WERI-Rb-1 (cell line): ENCODE results near the gene POC1B.

Experiments
- DNase-seq: peaks from one replicate; pipeline ENCODE4 v3.0.0-alpha.2; 2020
- H3K27ac ChIP-seq: fragments of 250-450 bp; sonication (Bioruptor Pico); 2 replicates; pipeline ENCODE4 v1.5.1; 2020; ENCODE audit warnings: mild to moderate bottlenecking, moderate library complexity
- H3K27me3 ChIP-seq: fragments of 250-450 bp; sonication (Bioruptor Pico); 2 replicates; pipeline ENCODE4 v1.5.1; 2021; ENCODE audit warnings: mild to moderate bottlenecking, low read depth, moderate library complexity; ENCODE audit not compliant: insufficient read depth, severe bottlenecking
- H3K36me3 ChIP-seq: fragments of 250-450 bp; sonication (Bioruptor Pico); 2 replicates; pipeline ENCODE4 v1.5.1; 2020; ENCODE audit warnings: mild to moderate bottlenecking, moderate library complexity
- H3K4me3 ChIP-seq: 2 replicates; pipeline ENCODE4 v1.5.1; 2011; ENCODE audit warnings: low read depth, mild to moderate bottlenecking, control low read depth, low read length
- H3K9me3 ChIP-seq: fragments of 250-450 bp; sonication (Bioruptor Pico); 2 replicates; pipeline ENCODE4 v1.5.1; 2021; ENCODE audit warnings: mild to moderate bottlenecking, moderate library complexity; ENCODE audit not compliant: severe bottlenecking
- TF ChIP-seq, protein P1 (sequence below): IDR thresholded peaks from 2 replicates; pipeline ENCODE4 v1.5.1; 2011; ENCODE audit warnings: low read depth, mild to moderate bottlenecking, control low read depth, inconsistent platforms, low read length

POC1B gene

DNA sequence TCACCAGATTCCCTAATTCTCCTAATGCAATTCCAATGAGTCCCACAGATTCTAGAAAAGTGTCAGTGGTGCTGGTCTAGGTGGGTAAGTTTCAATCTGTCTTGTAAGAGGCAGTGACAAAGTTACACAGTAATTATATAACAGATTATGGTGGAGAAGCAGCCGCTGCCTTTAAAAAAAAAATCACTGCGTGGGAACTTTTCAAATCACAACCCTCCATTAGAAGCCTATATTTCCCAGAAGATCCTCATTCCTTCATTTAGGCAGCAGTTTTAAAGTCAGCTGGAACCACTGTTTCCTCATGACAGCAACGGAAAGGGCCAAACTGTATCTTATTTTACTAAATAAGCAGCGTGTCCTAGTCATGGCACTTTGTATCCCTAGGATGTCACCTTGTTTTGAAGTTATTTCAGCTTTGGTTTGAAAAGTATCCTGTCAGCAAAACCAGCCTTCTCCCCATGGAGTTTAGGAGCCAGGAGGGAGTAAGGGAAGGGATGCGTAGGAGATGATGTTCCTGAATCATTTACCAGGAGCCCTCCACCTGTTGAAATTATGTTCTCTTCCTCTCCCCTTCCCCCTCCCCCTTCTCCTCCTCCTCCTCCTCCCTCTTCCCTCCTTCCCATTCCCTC, 145.9 kb downstream of the POC1B start:
- Histone ChIP-seq H3K27ac (no peak overlapping the region), H3K27me3 (no peaks in the 10 kb centered on the region), H3K36me3 (no peaks in the 10 kb centered on the region), H3K9me3 (no peaks in the 10 kb centered on the region), H3K4me3 (no peak overlapping the region)
- no peak for DNase-seq
- TF ChIP-seq, protein P1, sequence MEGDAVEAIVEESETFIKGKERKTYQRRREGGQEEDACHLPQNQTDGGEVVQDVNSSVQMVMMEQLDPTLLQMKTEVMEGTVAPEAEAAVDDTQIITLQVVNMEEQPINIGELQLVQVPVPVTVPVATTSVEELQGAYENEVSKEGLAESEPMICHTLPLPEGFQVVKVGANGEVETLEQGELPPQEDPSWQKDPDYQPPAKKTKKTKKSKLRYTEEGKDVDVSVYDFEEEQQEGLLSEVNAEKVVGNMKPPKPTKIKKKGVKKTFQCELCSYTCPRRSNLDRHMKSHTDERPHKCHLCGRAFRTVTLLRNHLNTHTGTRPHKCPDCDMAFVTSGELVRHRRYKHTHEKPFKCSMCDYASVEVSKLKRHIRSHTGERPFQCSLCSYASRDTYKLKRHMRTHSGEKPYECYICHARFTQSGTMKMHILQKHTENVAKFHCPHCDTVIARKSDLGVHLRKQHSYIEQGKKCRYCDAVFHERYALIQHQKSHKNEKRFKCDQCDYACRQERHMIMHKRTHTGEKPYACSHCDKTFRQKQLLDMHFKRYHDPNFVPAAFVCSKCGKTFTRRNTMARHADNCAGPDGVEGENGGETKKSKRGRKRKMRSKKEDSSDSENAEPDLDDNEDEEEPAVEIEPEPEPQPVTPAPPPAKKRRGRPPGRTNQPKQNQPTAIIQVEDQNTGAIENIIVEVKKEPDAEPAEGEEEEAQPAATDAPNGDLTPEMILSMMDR = no peak

DNA sequence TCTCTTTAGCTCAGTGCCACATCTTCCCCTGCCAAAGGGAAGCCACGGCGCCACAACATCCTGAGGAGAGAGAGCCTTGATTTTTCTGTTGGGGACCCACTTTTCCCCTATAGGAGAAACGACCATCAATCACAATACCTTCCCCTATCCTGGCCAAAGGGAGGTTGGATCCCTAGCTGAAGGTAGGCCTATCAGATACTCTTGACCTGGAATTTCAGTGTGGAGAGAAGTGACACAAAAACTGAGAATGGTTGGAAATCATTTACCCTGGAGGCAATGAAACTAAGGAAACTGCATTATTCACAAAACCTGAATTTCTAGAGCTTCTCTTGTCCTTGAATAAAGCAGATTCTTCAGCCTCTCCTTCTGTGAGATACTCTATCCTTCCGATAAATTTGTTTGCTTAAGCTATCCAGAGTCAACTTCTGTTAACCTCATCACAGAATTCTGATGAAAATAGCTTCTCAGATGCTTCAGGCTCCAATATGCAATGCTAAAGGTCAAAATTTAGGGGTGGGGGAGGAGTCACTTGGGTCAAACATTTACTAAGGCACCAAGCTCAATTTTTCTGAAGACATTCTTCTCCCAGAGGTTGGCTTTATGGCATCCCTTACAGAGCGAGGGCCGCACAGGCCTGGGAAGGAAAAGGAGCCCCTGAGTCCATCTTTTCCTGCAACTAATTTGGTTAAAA, 146.6 kb downstream of the POC1B start:
- Histone ChIP-seq H3K9me3 (no peaks in the 10 kb centered on the region), H3K4me3 (no peak overlapping the region), H3K27ac (no peak overlapping the region), H3K36me3 (no peaks in the 10 kb centered on the region), H3K27me3 (no peaks in the 10 kb centered on the region)
- TF ChIP-seq, protein P1 = no peak
- no peak for DNase-seq

DNA sequence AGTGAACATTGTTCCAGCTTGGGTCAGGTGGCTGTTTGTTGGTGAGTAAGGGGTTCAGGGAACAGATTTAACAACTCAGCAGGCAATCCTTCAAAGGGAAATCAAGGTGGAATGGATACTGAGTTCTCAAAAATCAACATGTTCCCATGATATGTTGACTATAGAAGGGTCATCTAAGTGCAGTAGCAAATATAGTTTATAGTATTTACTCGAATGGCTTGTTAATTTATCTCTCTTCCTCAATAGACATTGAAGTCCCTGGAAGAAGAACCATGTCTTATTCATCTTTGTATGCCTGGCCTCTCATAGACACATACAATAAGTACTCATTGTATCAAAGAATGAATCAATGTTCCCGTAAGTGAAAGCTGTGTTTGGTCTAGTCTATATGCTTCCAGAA, 149.0 kb downstream of the POC1B start:
- Histone ChIP-seq H3K27me3 (no peaks in the 10 kb centered on the region), H3K27ac (no peak overlapping the region), H3K4me3 (no peak overlapping the region), H3K9me3 (no peaks in the 10 kb centered on the region), H3K36me3 (no peaks in the 10 kb centered on the region)
- TF ChIP-seq, protein P1 = no peak
- DNase-seq = no peak

DNA sequence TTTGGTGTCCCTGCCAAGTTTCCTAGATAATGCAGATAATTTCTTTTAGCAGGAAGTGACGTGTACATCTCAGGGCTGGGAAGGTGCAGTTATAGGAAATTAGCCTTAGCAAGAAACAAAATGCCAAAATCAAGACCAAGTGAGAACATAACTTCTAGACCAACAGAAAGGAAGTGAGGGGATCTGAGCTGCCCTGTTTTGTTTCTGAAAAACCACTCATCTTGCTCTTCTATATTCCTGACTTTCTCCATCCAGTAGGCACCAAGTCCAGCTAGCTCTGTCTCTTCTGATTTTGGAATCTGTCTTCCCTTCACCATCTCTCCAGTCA, 149.7 kb downstream of the POC1B start:
- no peak overlapping the region for H3K27ac ChIP-seq
- no peak overlapping the region for H3K4me3 ChIP-seq

DNA sequence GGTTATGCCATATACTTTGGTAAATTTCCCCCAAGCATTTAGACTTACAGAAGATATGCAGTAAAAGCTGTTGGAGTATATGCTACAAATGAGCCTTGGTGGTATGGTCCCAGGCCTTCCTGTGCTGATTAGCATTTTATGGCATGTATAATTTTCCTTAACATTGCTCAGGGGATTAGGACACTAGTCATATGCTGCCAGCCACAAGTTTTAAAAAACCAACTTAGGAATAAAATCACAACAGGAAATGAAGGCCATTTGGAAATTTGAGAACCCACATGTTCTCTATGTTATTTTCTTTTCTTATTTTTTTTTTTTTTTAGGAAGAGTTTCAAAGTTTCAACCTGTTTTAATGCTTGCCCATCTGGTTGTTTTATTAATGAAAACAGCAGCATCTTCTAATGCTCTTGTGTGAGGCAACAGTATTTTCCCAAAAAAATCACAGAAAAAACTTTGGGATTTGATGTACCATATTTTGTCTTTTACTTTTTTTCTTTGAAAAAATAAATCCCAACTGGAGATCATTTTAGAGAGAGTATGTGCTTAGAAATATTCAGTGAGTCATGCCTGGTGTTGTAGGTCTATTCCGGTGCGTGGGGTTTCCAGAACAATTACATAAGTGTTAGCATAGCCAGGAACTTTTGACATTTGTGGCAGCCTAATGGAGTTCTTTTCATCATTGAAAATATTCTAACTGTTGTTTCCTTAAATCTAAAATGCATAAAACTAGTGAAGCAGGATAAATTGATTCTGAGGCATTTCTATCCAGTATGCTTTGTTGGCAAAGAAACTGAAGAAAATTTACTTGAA, 151.9 kb downstream of the POC1B start:
- Histone ChIP-seq H3K4me3 (no peak overlapping the region), H3K9me3 (no peaks in the 10 kb centered on the region)
- no peak for DNase-seq

More for the DNA sequence above, 149.7 kb downstream of the POC1B start:
- TF ChIP-seq, protein P1 = no peak
- DNase-seq = no peak
- Histone ChIP-seq H3K9me3 (no peaks in the 10 kb centered on the region), H3K36me3 (no peaks in the 10 kb centered on the region), H3K27me3 (no peaks in the 10 kb centered on the region)

More for the DNA sequence above, 151.9 kb downstream of the POC1B start:
- TF ChIP-seq, protein P1 = no peak
- H3K27ac ChIP-seq = no peak overlapping the region
- H3K36me3 ChIP-seq = no peaks in the 10 kb centered on the region
- H3K27me3 ChIP-seq = no peaks in the 10 kb centered on the region
